Right renal cortex interstitium (tissue), 3 donors: ENCODE results near the gene TMEM150A. TPM values are rescaled to one million over a fixed set of nuclear protein-coding genes. Genes with fewer than 3 reads are reported as not detected.
"Not testable (repeated sequence)": the region's sequence is repeated elsewhere in the genome, so short reads cannot be mapped to it uniquely, and the experiment has no call there.

Source experiments
- DNase-seq, 3 donors: peaks; one replicate each; pipeline ENCODE4 v3.0.0-alpha.2; 2013; ENCODE audit warnings: low read depth in 3 of 3, low spot score in 2 of 3
- polyA plus RNA-seq, 3 donors: library from polyadenylated mRNA; unstranded; fragments of 120-200 nt; gene quantifications; one replicate each; pipeline ENCODE4 v1.2.1, GENCODE V29; 2013; ENCODE audit not compliant: insufficient read length in 3 of 3

The TMEM150A gene
- polyA plus RNA-seq, 3 donors, result 33.2 to 35.6 (median 33.9) TPM

DNA sequence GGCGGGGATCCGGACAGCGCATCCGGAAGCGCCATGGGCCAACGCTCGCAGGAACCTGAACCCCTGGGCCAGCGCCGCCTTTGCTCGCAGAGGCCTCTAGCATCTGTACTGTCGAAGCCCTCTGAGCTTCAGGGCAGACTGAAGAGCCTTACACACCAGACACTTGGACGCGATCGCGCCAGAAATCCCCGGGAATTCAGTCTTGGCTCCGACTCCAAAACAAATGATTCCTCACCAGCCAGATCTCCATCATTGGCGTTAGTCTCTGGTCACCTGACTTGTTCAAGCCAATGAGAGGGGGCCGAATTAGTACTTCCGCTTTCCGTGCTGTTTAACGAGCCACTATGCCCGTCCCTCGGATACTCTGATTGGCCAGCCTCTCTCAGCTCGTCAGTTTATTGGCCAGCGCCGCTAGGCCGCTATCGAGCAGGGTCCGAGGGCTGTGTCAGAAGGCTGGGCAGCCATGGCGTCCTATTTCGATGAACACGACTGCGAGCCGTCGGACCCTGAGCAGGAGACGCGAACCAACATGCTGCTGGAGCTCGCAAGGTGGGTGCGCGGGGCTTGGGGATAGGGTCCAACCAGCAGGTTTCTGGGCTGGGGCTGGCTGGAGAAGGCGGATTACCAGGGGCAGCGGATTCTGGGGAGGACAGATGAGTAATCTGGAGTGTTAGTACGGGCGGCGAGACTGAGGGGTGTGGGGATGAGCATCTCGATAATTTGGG is 7.0 kb downstream of the TMEM150A start, which contains the start of gene RNF181:
RNF181 (plus strand) TSS at position 445 of the 725 bp plus-strand sequence; CDS start at position 464, 19 bp downstream.
- peak; percentile 90 to 96 (median 93) for DNase-seq

DNA sequence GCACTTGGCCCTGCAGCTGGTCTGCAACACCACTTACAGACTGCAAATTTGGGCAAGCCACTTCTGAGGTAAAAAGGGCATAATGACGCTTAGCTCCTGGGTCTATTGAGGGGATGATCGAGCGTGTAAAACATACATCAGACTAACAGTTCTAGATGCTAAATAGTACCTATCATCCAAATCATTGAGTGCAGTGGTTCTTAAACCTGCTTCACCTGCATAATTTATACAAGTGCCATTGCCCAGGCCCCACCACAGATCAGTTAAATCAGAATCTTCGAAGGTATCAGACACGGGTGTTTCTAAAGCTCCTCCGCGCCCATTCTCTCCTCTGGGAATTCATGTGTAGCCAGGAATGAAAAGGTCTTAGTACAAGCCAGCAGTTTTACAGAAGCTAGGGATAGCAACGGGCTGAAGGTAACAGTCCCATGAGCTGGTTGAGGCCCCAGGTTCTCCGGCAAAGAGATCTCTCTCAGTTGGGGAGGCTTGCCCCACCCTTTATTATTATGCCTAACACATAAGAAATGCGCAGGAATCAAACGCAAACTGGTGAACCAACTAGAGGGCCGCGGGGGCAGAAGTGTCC is 7.7 kb downstream of the TMEM150A start:
- DNase-seq, result no peak

DNA sequence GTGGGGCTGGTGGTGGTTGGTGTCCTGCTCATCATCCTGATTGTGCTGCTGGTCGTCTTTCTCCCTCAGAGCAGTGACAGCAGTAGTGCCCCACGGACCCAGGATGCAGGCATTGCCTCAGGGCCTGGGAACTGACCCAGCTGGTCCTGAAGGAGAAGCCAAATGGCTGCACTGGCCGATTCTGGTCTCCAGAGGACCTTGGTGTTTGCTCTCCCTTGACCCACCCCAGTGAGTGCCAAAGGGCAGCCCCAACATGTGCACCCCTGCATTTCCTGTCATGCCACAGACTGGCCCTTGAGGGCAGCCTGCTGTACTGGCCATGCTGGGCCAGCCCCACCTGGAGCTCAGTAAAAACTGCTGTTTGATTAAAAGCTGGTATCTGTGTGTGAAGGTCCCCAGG is 9.5 kb downstream of the TMEM150A start:
- DNase-seq, result no peak

DNA sequence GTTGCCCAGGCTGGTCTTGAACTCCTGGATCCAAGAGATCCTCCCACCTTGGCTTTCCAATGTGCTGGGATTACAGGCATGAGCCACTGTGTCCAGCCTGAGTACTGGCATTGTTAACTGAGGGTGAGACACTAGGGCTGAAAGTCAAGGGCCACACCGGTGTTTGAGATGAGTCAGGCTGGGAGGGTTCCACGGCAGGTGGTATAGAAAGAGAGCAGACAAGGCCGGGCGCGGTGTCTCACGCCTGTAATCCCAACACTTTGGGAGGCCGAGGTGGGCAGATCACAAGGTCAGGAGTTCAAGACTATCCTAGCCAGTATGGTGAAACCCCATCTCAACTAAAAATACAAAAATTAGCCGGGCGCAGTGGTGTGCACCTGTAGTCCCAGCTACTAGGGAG is 10.2 kb downstream of the TMEM150A start:
- DNase-seq, result not testable (repeated sequence)

DNA sequence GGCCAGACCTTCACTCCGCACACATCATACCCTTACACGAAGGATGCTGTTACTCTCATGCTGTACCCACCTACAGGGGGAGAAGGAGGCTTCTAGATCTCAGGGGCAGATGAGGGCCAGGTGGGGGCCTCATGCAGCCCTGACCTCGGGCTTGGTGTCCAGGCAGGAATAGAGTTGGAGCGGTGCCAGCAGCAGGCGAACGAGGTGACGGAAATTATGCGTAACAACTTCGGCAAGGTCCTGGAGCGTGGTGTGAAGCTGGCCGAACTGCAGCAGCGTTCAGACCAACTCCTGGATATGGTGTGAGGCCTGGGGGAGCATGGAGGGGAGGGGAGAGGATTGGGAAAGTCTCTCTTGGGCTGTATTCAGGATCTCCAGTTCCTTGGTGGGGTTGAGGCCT is 10.9 kb downstream of the TMEM150A start:
- DNase-seq, result no peak

GRCh38 chr2:85590950-85591349 is 11.5 kb downstream of the TMEM150A start:
- DNase-seq, result no peak

GRCh38 chr2:85589982-85590791 is 12.3 kb downstream of the TMEM150A start:
- no peak for DNase-seq

DNA sequence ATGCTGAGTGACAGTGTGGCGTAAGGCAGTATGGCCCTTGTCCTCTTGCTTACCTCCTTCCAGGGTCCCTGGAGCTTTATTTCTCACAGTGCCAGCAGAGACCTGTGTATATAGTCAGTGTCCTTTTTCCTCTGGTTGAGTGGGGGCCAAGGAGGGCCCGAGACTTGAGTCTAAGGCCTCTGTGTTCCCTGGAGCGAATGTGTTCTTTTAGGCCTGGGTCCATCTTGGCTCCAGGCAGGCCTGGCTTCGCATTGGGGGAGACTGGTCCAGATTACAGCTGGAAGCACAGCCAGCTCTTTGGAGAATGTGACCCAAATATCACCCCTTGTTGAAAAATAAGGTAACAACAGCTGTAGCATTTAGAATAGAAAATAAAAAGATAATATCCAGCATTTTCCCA is 13.3 kb downstream of the TMEM150A start:
- no peak for DNase-seq

DNA sequence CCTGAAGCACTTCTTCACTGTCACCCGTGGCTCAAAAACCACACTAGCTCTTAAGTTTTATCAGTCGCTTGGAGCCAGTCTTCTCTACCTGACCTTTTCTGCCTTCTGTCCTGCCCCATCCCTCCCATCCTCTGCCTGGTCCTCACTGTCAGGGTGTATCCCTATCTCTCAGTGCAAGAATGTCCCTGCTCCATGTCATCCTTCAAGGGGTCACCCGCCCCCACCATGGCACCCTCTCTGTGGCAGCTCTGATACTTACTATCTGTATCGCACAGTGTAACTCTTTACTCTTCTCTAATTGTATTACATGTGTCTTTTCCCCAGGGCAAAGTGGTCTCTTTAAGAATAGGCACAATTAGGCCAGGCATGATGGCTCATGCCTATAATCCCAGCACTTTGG is 13.9 kb downstream of the TMEM150A start:
- DNase-seq, result no peak

GRCh38 chr2:85588236-85588635 is 14.3 kb downstream of the TMEM150A start:
- no peak for DNase-seq

DNA sequence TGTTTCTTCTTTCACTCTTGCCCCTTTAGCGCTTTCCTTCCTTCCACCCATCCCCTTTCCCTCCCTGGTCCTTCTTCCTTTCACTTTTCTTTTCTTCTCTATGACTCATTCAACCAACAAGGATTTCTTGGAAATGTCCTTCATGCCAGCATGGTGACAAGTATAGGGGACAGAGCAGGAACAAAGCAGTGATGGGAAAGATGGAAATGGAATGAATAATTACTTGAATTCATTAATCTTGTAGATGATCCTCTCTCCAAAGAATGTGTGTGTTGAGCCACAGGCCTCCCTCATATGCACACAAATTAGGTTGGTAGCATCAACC is 16.8 kb downstream of the TMEM150A start:
- DNase-seq, result no peak

GRCh38 chr2:85584857-85585780 is 17.4 kb downstream of the TMEM150A start:
- no peak for DNase-seq

- no peak for DNase-seq
Measured at GRCh38 chr2:85584354-85584856, 18.1 kb downstream of the TMEM150A start, which contains the start of gene VAMP5. Gene VAMP5 (plus strand): TSS chr2:85584431. CDS start chr2:85584491, 60 bp downstream.

DNA sequence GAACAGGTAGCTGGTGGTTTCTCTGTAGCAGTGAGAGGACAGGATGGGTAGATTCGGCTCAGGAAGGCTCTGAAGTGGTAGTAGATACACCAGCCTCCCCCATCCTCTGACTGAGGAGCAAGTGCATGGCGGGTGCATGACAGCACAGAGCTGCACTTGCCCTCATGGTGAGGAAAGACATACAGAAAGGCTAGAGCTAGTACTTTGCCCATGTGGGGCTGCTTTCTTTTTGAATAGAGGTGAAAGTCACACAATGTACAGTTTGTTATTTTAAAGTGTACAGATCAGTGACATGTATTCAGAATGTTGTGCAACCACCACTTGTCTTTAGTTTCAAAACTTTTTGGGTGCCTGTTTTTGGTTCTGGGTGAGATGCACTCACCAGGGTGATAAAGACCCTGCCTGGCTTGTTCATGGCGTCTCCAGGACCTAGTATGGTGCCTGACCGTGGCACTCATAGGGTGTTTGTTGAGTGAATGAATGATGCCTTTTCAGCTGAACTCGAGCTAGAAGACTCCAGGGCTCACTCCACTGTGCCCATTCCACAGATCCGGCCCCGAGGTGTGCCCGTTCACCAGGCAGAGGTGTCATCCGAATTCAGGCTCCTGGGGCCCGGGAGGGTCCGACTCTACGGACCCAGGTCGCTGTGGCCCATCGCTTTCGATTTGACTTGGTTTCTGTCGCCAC is 18.7 kb downstream of the TMEM150A start:
- no peak for DNase-seq

GRCh38 chr2:85582492-85582891 is 20.0 kb downstream of the TMEM150A start:
- no peak for DNase-seq

GRCh38 chr2:85580206-85580605 is 22.3 kb downstream of the TMEM150A start:
- DNase-seq, result no peak

- DNase-seq, result no peak
Measured at GRCh38 chr2:85579266-85579935, 23.1 kb downstream of the TMEM150A start.

DNA sequence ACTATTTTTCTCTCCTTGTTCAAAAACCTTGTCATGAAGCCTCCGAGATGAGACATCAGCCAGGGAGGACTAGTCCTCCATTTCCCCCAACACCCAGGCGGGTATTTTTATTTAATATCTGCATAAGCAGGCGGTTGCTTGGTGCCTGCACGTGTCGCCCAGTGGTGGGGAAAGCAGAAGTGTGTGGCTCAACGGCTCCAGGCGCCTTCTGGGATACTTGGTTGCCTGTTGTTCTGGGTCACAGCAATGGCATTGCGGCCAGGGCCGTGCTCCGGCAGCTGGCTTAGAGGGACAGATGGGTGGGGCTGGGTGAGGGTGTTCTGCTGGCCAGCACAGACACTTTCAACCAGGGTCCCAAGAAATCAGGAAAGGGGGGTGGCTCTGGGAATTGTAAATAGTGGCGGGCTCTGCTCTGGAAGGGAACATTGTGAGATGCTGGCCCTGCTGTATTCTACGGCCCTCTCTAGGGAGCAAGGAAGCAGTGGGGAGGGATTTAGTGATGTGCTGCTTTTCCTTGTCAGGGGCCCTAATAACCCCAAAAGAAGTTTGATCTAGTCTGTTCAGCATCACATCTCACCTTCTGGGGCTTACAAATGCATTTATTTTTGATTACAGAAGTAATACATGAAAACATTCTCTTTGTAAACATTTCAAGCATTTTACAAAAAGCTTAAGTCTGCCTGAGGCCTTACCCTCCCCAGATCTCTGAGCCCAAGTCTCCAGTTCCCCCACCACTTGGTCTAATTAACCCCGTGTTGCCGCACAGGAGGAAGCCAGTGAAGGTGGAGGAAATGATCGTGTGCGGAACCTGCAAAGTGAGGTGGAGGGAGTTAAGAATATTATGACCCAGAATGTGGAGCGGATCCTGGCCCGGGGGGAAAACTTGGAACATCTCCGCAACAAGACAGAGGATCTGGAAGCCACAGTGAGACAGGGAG is 24.0 kb downstream of the TMEM150A start:
- no peak for DNase-seq
